ENCODE measurements around the gene RECQL.
A peak's percentile ranks its signal among the peaks of the same experiment; 100 is the strongest.
"Not testable (repeated sequence)": the region's sequence is repeated elsewhere in the genome, so short reads cannot be mapped to it uniquely, and the experiment has no call there.

The RECQL gene

DNA sequence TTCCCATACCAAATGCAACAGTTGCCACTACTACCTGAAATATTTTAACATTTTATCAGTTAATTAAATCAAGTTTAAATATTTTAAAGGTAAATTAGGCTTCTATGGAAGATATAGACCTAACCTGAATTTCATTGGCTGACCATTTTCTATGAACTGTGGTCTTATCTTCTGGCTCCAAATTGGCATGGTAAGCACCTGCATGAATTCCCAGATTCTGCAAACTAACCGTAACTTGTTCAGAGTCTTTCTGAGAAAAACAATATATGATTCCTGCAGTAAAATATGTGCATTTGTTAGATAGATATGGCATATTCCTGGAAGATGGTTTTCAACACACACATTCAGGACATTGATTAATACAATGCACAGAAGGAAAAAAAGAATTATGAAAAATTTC lies 25.9 kb downstream of the RECQL start:
- Mint-ChIP-seq H3K36me3 (peaks cover 20% of the 10 kb centered on the region), H3K27ac (no peak overlapping the region)

DNA sequence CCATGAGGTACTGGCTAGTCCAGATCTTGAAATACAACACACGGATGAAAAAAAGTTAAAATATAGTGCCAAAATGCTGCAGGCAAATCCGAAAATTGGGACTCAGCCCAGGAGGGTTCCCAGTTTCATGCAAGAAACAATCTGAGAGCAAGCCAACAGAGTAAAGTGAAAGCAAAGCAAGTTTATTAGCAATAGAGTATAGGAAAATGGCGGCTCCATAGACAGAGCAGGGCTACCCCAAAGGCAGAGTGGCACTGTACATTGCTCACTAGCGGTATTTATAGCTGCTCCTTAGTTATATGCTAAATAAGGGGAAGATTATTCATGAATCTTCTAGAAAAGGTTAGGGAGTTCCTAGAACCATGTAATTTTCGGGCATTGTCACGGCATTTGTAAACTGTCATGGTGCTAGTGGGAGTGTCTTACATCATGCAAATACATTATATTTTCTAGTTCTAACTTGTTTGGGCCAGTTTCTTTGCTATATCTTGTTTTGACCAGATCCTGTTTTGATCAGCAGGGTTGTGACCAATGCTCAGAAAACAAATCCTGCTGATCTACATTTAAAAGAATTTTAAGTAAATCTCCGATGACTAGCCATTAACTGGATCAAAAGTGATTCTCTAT lies 29.1 kb downstream of the RECQL start:
- ATAC-seq (ENCODE audit: low read depth) (no peak), DNase-seq (ENCODE audit: low spot score in 2 of 2) (no peak)
- H3K4me3 Mint-ChIP-seq: no peak overlapping the region
- H3K36me3 Mint-ChIP-seq: peaks cover 29% of the 10 kb centered on the region
- H3K9me3 Mint-ChIP-seq: no peaks in the 10 kb centered on the region
- H3K27me3 Mint-ChIP-seq: no peaks in the 10 kb centered on the region
- H3K27ac Mint-ChIP-seq: peak overlapping the region; percentile 5
- no peaks in the 10 kb centered on the region for H3K4me1 Mint-ChIP-seq

More for the DNA sequence above, 25.9 kb downstream of the RECQL start:
- DNase-seq (ENCODE audit: low spot score in 2 of 2) (no peak), ATAC-seq (ENCODE audit: low read depth) (no peak)
- H3K27me3 Mint-ChIP-seq: no peaks in the 10 kb centered on the region
- H3K4me1 Mint-ChIP-seq: no peaks in the 10 kb centered on the region
- no peak overlapping the region for H3K4me3 Mint-ChIP-seq
- H3K9me3 Mint-ChIP-seq: no peaks in the 10 kb centered on the region

DNA sequence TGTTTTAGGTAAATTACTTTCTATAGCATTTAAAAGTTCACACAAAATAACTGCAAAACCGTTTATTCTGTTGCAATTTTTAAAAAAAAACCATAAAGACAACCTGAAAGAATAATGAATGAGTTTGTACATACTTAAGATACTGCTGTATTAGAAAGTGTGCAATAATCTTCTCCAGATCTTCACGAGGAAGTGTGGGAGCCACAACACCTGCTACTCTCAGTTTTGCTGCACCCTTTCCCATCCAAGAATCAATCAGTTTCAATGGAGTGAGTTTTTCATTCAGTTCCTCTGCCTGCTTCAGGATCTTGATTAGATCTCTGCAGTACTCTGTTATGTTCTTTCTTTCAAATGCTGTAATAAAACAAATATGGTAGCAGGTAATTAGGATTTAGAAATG lies 30.1 kb downstream of the RECQL start:
- peaks cover 30% of the 10 kb centered on the region for H3K36me3 Mint-ChIP-seq
- DNase-seq (ENCODE audit: low spot score in 2 of 2) (no peak), ATAC-seq (ENCODE audit: low read depth) (no peak)
- H3K27me3 Mint-ChIP-seq: no peaks in the 10 kb centered on the region
- H3K9me3 Mint-ChIP-seq: no peaks in the 10 kb centered on the region
- peak overlapping the region; percentile 55 for H3K27ac Mint-ChIP-seq
- no peak overlapping the region for H3K4me3 Mint-ChIP-seq
- no peaks in the 10 kb centered on the region for H3K4me1 Mint-ChIP-seq

DNA sequence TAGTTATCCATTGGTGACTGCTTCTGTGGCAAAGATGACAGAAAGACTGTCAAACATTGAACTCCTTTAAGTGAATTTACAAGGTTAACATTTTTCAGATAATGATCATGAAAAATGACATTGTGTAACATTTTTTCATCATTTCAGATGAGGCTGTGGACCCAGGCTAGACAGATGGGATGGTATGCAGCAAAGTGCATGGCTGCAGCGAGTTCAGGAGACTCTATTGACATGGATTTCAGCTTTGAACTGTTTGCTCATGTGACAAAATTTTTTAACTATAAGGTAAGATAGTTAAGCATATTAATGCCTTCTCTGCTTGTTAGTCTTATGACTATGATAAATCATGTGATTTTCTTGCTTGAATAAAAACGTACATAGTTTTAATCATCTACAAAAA lies 34.1 kb downstream of the RECQL start:
- not testable (repeated sequence) for H3K27me3 Mint-ChIP-seq; H3K4me3 Mint-ChIP-seq; H3K4me1 Mint-ChIP-seq; H3K9me3 Mint-ChIP-seq; DNase-seq (ENCODE audit: low spot score in 2 of 2); ATAC-seq (ENCODE audit: low read depth)
- H3K27ac Mint-ChIP-seq: peak overlapping the region; percentile 14
- H3K36me3 Mint-ChIP-seq: peaks cover 29% of the 10 kb centered on the region

DNA sequence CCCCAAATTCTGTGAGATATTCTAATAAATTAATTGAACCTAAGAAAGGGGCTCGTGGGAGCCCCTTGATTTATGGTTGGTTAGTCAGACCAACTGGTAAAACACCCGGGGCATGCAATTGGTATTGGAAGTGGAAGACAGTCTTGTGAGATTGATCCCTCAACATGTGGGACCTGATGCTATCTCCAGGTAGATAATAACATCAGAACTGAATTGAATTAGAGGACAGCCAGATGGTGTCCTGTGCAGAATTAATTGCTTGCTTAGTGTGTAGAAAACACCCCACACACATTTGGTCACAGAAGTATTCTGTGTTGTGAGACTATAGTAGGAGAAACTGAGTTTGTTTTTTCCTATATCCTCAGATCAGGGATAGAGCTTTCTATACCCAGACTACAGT lies 42.0 kb downstream of the RECQL start:
- H3K4me1 Mint-ChIP-seq: no peaks in the 10 kb centered on the region
- no peaks in the 10 kb centered on the region for H3K9me3 Mint-ChIP-seq
- no peak for DNase-seq (ENCODE audit: low spot score in 2 of 2)
- H3K4me3 Mint-ChIP-seq: no peak overlapping the region
- H3K27ac Mint-ChIP-seq: no peak overlapping the region
- no peaks in the 10 kb centered on the region for H3K27me3 Mint-ChIP-seq
- peaks cover 26% of the 10 kb centered on the region for H3K36me3 Mint-ChIP-seq
- ATAC-seq (ENCODE audit: low read depth): no peak

DNA sequence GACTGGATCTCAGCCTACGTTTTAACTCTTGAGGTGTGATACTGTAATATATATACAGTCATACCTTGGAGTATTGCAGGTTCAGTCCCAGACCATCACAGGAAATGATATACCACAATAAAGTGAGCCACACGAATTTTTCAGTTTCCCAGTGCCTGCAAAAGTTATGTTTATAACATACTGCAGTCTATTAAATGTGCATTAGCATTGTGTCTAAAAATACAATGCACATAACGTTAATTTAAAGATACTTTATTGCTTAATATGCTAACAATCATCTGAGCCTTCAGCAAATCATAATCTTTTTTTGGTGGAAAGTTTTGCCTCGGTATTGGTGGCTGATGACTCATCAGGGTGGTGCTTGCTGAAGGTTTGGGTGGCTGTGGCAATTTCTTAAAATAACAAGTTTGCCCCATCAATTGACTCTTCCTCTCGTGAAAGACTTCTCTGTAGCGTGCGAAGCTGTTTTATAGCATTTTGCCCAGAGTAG lies 45.1 kb downstream of the RECQL start:
- Mint-ChIP-seq H3K4me3 (no peak overlapping the region), H3K27ac (peak overlapping the region; percentile 21), H3K36me3 (peaks cover 15% of the 10 kb centered on the region), H3K27me3 (no peaks in the 10 kb centered on the region), H3K4me1 (no peaks in the 10 kb centered on the region), H3K9me3 (no peaks in the 10 kb centered on the region)
- DNase-seq (ENCODE audit: low spot score in 2 of 2): no peak
- ATAC-seq (ENCODE audit: low read depth): no peak

DNA sequence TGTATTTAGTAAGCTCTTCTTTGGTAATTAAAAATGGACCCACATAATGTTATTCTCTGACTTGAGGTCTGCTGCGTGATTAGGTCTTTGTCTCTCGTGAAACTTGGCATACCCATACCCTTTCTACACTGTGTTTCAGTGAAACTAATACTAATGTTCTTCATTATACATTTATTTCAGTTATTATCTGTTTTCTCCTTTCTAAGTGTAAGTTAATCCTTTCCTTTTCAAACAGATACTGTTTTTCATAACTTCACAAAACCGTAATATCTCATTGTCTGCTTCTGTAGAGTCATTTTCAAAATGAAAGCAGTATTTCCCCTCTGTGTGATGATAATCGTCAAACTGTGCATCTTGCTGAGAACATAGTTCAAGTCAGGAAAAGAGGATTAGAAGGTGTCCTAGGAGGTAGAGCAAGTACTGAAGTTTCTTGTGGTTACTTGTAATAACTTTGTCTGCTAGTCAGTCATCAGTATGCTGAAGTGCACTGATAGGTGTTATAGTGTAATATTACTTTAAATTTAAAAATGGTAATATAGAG lies 48.1 kb downstream of the RECQL start:
- DNase-seq (ENCODE audit: low spot score in 2 of 2) (no peak), ATAC-seq (ENCODE audit: low read depth) (no peak)
- peaks cover 17% of the 10 kb centered on the region for H3K36me3 Mint-ChIP-seq

DNA sequence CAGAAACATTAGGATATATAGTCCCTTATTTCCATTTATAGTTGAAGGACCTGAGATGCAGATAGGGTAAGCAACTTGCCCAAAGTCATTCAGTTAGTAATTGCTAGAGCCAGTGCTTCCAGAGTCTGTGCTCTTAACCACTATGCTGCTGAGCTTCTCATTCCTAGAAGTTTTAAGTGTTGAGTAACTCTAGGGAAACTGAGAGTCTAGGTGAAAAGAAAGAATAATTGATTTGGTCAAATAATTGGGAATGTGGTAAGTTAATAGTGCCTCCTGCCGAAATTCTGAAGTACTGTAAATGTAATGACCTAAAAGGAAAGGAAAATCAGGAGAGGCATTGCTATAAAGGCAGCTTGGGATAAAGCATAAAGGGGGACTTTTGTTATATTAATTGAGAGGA lies 49.9 kb downstream of the RECQL start:
- Mint-ChIP-seq H3K27me3 (no peaks in the 10 kb centered on the region), H3K27ac (no peak overlapping the region), H3K36me3 (peaks cover 13% of the 10 kb centered on the region), H3K4me3 (no peak overlapping the region), H3K9me3 (no peaks in the 10 kb centered on the region), H3K4me1 (no peaks in the 10 kb centered on the region)
- no peak for ATAC-seq (ENCODE audit: low read depth)
- no peak for DNase-seq (ENCODE audit: low spot score in 2 of 2)

More for the DNA sequence above, 48.1 kb downstream of the RECQL start:
- no peaks in the 10 kb centered on the region for H3K27me3 Mint-ChIP-seq
- H3K4me1 Mint-ChIP-seq: no peaks in the 10 kb centered on the region
- peak overlapping the region; percentile 68 for H3K27ac Mint-ChIP-seq
- no peaks in the 10 kb centered on the region for H3K9me3 Mint-ChIP-seq
- H3K4me3 Mint-ChIP-seq: no peak overlapping the region

DNA sequence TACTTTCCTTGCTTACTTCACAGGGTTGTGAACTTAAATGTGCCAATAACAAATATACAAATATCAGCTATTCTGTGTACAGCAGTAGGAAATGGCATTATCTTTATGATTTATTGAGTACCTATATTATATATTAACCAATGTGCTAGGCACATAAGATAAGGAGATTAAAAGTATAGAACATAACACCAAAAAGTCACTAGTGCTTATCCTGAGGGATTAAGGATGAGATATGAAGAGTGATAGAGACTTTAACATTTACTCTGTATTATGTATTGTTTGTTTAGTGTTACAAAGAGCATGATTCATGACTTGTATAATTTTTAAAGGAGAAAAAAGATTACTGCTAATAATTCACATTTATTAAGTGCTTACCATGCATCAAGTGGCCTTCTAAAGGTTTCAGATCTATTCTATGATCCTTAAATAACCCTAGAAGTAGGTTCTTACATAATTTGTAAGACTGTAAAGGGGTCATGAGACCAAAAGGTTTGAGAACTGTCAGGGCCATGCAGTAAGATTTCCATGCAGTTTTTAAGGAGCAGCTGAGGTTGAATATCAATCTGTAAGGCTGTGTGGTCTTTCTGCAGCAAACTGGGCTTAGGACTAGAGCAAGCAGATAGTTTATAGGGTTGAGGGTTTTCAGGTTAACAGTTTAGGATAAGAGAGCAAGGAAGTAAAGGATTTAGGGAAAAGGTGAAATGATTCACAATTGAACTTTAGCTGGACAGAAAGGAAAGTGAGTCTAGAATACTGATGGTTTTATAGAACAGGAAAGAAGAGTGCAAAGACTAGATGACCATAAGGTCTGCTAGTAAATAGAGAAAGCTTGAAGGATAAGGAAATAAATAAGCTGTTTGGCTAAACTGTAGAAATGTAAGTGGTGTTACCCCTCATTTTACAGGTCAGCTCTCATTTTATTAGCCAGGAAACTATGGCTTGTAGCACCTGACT lies 57.0 kb downstream of the RECQL start:
- DNase-seq (ENCODE audit: low spot score in 2 of 2): no peak
- peak overlapping the region; percentile 3 for H3K27ac Mint-ChIP-seq
- no peak overlapping the region for H3K4me3 Mint-ChIP-seq
- H3K36me3 Mint-ChIP-seq: peaks cover 32% of the 10 kb centered on the region
- H3K4me1 Mint-ChIP-seq: peaks cover 16% of the 10 kb centered on the region
- peaks cover 2% of the 10 kb centered on the region for H3K9me3 Mint-ChIP-seq
- H3K27me3 Mint-ChIP-seq: no peaks in the 10 kb centered on the region
- no peak for ATAC-seq (ENCODE audit: low read depth)

DNA sequence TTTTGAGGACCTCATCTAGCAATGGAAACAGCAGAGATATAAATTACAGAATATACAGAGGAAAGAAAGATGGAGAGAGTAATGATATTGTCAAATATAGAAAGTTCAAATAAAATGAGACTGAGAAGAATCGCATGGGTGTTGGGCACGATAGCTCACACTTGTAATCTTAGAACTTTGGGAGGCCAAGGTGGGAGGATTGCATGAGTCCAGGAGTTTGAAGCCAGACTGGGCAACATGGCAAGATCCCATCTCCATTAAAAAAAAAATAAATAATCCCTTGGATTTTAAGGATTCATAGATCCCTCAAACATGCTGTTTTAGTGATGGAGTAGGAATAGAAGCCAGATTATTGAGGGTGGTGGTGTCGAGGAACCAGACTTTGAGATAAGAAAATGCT lies 62.1 kb downstream of the RECQL start:
- peak overlapping the region; percentile 95 for H3K4me3 Mint-ChIP-seq
- peak overlapping the region; percentile 2 for H3K27ac Mint-ChIP-seq
- H3K9me3 Mint-ChIP-seq: no peaks in the 10 kb centered on the region
- no peak for DNase-seq (ENCODE audit: low spot score in 2 of 2)
- no peak for ATAC-seq (ENCODE audit: low read depth)
- H3K36me3 Mint-ChIP-seq: peaks cover 11% of the 10 kb centered on the region
- H3K27me3 Mint-ChIP-seq: no peaks in the 10 kb centered on the region
- H3K4me1 Mint-ChIP-seq: peaks cover 24% of the 10 kb centered on the region

DNA sequence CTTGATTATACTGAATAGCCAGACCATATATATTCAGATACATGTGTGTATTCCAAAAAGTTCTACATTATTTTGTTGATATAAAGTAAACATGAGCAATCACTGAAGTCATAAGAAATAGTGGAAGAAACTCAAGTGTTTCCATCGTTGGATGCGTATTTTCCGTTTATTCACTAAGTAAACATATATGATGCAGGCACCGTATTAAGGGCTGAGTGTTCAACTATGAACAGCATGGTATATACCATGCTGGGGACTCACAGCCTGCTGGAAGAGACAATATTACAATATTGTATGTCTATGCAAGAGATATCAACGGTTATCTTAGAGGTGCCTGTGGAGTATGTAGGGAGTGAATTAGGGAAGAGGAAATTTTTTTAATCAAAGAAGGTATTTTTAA lies 62.8 kb downstream of the RECQL start:
- DNase-seq (ENCODE audit: low spot score in 2 of 2) (no peak), ATAC-seq (ENCODE audit: low read depth) (no peak)
- Mint-ChIP-seq H3K9me3 (no peaks in the 10 kb centered on the region), H3K36me3 (peaks cover 11% of the 10 kb centered on the region), H3K27ac (peak overlapping the region; percentile 95), H3K4me1 (peaks cover 24% of the 10 kb centered on the region), H3K27me3 (no peaks in the 10 kb centered on the region), H3K4me3 (peak overlapping the region; percentile 95)

DNA sequence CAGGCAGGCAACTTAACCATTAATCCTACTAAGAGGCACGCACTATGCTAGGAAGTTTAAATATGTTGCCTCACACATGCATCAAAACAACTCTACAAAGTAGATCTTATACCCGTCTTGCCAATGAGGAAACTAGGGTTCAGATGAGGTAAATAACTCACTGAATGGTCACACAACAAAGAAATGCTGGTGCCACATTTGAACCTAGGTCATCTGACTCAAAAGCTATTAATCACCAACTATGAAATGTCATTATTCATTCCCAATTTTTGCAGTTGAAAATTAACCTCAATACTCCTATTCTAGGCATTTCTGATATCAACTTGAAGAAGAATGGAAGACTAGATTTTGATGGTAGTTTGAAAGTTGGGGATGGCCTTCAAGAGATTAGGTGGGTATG lies 66.7 kb downstream of the RECQL start:
- no peak overlapping the region for H3K27ac Mint-ChIP-seq
- H3K9me3 Mint-ChIP-seq: no peaks in the 10 kb centered on the region
- ATAC-seq (ENCODE audit: low read depth) (no peak), DNase-seq (ENCODE audit: low spot score in 2 of 2) (no peak)
- no peak overlapping the region for H3K4me3 Mint-ChIP-seq
- peaks cover 2% of the 10 kb centered on the region for H3K36me3 Mint-ChIP-seq
- H3K27me3 Mint-ChIP-seq: no peaks in the 10 kb centered on the region
- H3K4me1 Mint-ChIP-seq: peaks cover 16% of the 10 kb centered on the region

DNA sequence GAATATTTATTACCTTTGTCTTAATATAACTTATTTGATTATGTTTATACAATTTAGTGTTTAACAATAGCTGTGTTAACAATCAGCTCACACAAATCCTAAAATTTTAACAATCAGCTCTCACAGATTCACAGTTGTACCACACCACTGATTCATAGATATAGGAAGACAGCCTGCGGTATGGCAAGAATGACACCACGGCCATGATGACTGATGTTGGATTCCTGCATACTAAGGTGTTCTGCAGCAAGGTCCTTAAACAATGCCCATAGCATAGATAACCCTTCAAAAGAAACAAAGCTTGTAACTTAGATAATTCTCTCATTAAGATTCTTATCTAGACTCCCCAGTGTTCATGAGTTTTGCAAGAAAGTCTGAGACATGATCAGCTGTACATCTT lies 67.9 kb downstream of the RECQL start:
- DNase-seq (ENCODE audit: low spot score in 2 of 2) (no peak), ATAC-seq (ENCODE audit: low read depth) (no peak)
- no peaks in the 10 kb centered on the region for H3K27me3 Mint-ChIP-seq
- H3K27ac Mint-ChIP-seq: no peak overlapping the region
- H3K4me3 Mint-ChIP-seq: no peak overlapping the region
- H3K4me1 Mint-ChIP-seq: peaks cover 5% of the 10 kb centered on the region
- H3K9me3 Mint-ChIP-seq: no peaks in the 10 kb centered on the region
- no peaks in the 10 kb centered on the region for H3K36me3 Mint-ChIP-seq

DNA sequence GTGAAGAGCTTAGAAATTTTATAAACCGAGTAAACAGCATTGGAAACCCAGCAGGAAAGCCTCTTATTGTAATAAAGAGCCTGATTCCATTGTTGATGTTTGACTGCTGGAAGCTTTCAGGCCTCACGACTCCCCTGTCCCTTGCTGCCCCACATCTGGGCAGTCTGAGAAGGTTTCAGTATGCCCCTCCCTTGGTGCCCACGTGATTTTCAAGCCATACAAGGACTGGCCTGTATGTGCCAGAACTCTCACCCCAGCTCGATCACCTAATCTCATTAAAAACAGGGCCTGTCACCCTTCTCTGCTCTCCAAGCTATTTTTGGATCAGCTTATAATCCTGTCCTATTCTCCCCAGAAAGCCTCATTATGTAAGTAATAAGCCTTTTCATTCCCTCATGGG lies 71.4 kb downstream of the RECQL start:
- peaks cover 6% of the 10 kb centered on the region for H3K27me3 Mint-ChIP-seq
- DNase-seq (ENCODE audit: low spot score in 2 of 2) (no peak), ATAC-seq (ENCODE audit: low read depth) (no peak)
- H3K9me3 Mint-ChIP-seq: peaks cover 2% of the 10 kb centered on the region
- H3K36me3 Mint-ChIP-seq: no peaks in the 10 kb centered on the region
- H3K27ac Mint-ChIP-seq: no peak overlapping the region
- H3K4me1 Mint-ChIP-seq: no peaks in the 10 kb centered on the region
- no peak overlapping the region for H3K4me3 Mint-ChIP-seq
